Upper lobe of left lung (tissue), 6 donors: ENCODE results near the gene CHL1. TPM values are rescaled to one million over a fixed set of nuclear protein-coding genes. Genes with fewer than 3 reads are reported as not detected.

ENCODE experiments used
- ATAC-seq, 2 donors: fragments of 200-7000 bp; cut with Tn5 transposase; one replicate each; pipeline ENCODE4 v1.9.1; 2022; ENCODE audit warnings: mild to moderate bottlenecking in 2 of 2, moderate library complexity in 2 of 2; ENCODE audit not compliant: low FRiP score in 2 of 2
- DNase-seq, 2 donors: peaks; one replicate each; pipeline ENCODE4 v3.0.0-alpha.2; 2019 to 2020
- H3K27ac ChIP-seq, 4 donors: fragments of 200-600 bp; sonication (generic); one replicate each; pipeline ENCODE4 v1.5.1; 2016 to 2019
- H3K27me3 ChIP-seq, 4 donors: fragments of 200-600 bp; sonication (generic); one replicate each; pipeline ENCODE4 v1.5.1; 2017 to 2019
- H3K36me3 ChIP-seq, 4 donors: fragments of 200-600 bp; sonication (generic); one replicate each; pipeline ENCODE4 v1.5.1; 2016 to 2019
- H3K4me1 ChIP-seq, 4 donors: fragments of 200-600 bp; sonication (generic); one replicate each; pipeline ENCODE4 v1.5.1; 2018 to 2019
- H3K4me3 ChIP-seq, 4 donors: fragments of 200-600 bp; sonication (generic); one replicate each; pipeline ENCODE4 v1.5.1; 2017 to 2019; ENCODE audit warnings: mild to moderate bottlenecking in 2 of 4, moderate library complexity in 1 of 4
- H3K9me3 ChIP-seq, 4 donors: fragments of 200-600 bp; sonication (generic); one replicate each; pipeline ENCODE4 v1.5.1; 2018 to 2019
- CTCF ChIP-seq, 6 experiments: fragments of 450-650 bp in 4 of 6; fragments of 200-600 bp in 2 of 6; sonication (generic) in 2 of 6; IDR thresholded peaks; one replicate each; pipeline ENCODE4 v1.5.1; 2016 to 2019; ENCODE audit warnings: antibody characterized with exemption in 6 of 6
- EP300 ChIP-seq, 4 donors: sonication (generic); formaldehyde crosslinking; IDR thresholded peaks; one replicate each; pipeline ENCODE4 v1.5.1; 2017; ENCODE audit warnings: antibody characterized with exemption in 4 of 4, control low read depth in 2 of 4
- POLR2A ChIP-seq, 4 donors: fragments of 450-650 bp; IDR thresholded peaks; one replicate each; pipeline ENCODE4 v1.5.1; 2016 to 2017; ENCODE audit warnings: antibody characterized with exemption in 4 of 4, mild to moderate bottlenecking in 2 of 4
- POLR2AphosphoS5 ChIP-seq, 2 donors: sonication (generic); formaldehyde crosslinking; IDR thresholded peaks; one replicate each; pipeline ENCODE4 v1.5.1; 2017; ENCODE audit warnings: antibody characterized with exemption in 2 of 2
- WGBS, 2 donors: methylation state at CpG; one replicate each; pipeline ENCODE4 v1.1.5; 2017 to 2018; 5-methylcytosine and 5-hydroxymethylcytosine counted together
- total RNA-seq, 6 donors: library from RNA; depleted of rRNA in 4 of 6; stranded (reverse); fragments of >200 nt in 4 of 6; gene quantifications; one replicate each; pipeline versions ENCODE4 v1.1.0 to v1.2.1, GENCODE V29; 2016 to 2021
- donor health status: DM: no; HTN: no; CAD: no; lungs with moderate emphysema.
- donor health status: DM: no; HTN: yes; CAD: no; lungs with severe emphysema.

Gene CHL1
- total RNA-seq, 6 donors from 2014 or later = 3.1 to 14.3 (median 4.9) TPM

- Histone ChIP-seq H3K4me3 (no peak overlapping the region), H3K9me3 (no peaks in the 10 kb centered on the region), H3K36me3 (no peaks in the 10 kb centered on the region), H3K4me1 (no peaks in the 10 kb centered on the region), H3K27ac (no peak overlapping the region), H3K27me3 (no peaks in the 10 kb centered on the region)
- WGBS, 2 donors = 77 to 93% methylated on average over 5 of the region's 5 CpGs
- ATAC-seq (no peak), DNase-seq (no peak)
- TF ChIP-seq POLR2A (IDR thresholded peaks at IDR 0.05) (no peak), CTCF (IDR thresholded peaks at IDR 0.05) (no peak), EP300 (IDR thresholded peaks at IDR 0.05) (no peak), POLR2AphosphoS5 (IDR thresholded peaks at IDR 0.05) (no peak)
These were observed 29.8 kb upstream of the CHL1 start for GRCh38 chr3:166799-167198.

- no peak for DNase-seq
These were observed 22.7 kb upstream of the CHL1 start for GRCh38 chr3:173886-174285.

DNA sequence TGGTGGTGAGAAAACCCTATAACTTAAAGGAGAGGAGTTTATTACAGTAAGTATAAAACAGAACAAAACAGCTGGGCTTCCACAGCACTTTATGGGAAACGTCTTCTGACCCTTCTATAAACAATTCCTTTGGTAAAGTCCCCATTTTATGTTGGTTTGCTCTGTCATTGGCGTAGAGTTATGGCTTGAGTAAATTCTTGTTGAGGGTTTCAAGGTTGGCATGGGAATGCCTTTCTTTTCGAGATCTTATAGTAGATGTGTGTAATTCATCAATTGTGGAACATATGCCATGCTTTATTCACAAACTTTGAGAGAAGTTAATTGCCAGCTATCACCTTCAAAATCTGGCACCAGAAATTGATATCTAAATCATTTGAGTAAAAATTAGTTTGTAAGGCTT lies 11.6 kb upstream of the CHL1 start:
- Histone ChIP-seq H3K4me3 (no peak overlapping the region), H3K27ac (no peak overlapping the region), H3K9me3 (no peaks in the 10 kb centered on the region), H3K4me1 (no peaks in the 10 kb centered on the region), H3K27me3 (no peaks in the 10 kb centered on the region), H3K36me3 (no peaks in the 10 kb centered on the region)
- no peak for DNase-seq
- TF ChIP-seq CTCF (IDR thresholded peaks at IDR 0.05) (no peak), POLR2AphosphoS5 (IDR thresholded peaks at IDR 0.05) (no peak), POLR2A (IDR thresholded peaks at IDR 0.05) (no peak), EP300 (IDR thresholded peaks at IDR 0.05) (no peak)
- WGBS, 2 donors = 59 to 68% methylated on average over 3 of the region's 3 CpGs
- ATAC-seq = no peak

More at GRCh38 chr3:173886-174285, 22.7 kb upstream of the CHL1 start:
- no peaks in the 10 kb centered on the region for H3K27me3 ChIP-seq
- 57 to 66% methylated on average over 1 of the region's 1 CpG for WGBS, 2 donors
- no peak for TF ChIP-seq POLR2A (IDR thresholded peaks at IDR 0.05)
- no peak for TF ChIP-seq CTCF (IDR thresholded peaks at IDR 0.05)
- no peak for TF ChIP-seq EP300 (IDR thresholded peaks at IDR 0.05)
- no peak for TF ChIP-seq POLR2AphosphoS5 (IDR thresholded peaks at IDR 0.05)
- no peaks in the 10 kb centered on the region for H3K9me3 ChIP-seq
- H3K4me3 ChIP-seq = no peak overlapping the region
- no peak for ATAC-seq
- no peak overlapping the region for H3K27ac ChIP-seq
- H3K4me1 ChIP-seq = no peaks in the 10 kb centered on the region
- H3K36me3 ChIP-seq = no peaks in the 10 kb centered on the region

GRCh38 chr3:192215-192929 lies 4.2 kb upstream of the CHL1 start:
- WGBS, 2 donors = 87 to 89% methylated on average over 25 of the region's 25 CpGs

More at GRCh38 chr3:192215-192929, 4.2 kb upstream of the CHL1 start:
- DNase-seq (peak in 1 of 2 donors; percentile 69), ATAC-seq (no peak)
- Histone ChIP-seq H3K27me3 (peaks cover 0 to 10% (median 5%) of the 10 kb centered on the region in 4 donors), H3K4me1 (peaks cover 0 to 12% (median 9%) of the 10 kb centered on the region in 4 donors), H3K27ac (no peak overlapping the region), H3K4me3 (no peak overlapping the region), H3K9me3 (no peaks in the 10 kb centered on the region), H3K36me3 (no peaks in the 10 kb centered on the region)
- TF ChIP-seq CTCF (IDR thresholded peaks at IDR 0.05) (no peak), EP300 (IDR thresholded peaks at IDR 0.05) (no peak), POLR2AphosphoS5 (IDR thresholded peaks at IDR 0.05) (no peak), POLR2A (IDR thresholded peaks at IDR 0.05) (no peak)
